ENCODE data around the gene CYS1.

The CYS1 gene

GRCh38 chr2:10071595-10071994, 8.6 kb downstream of the CYS1 start:
- DNase-seq, result no peak

DNA sequence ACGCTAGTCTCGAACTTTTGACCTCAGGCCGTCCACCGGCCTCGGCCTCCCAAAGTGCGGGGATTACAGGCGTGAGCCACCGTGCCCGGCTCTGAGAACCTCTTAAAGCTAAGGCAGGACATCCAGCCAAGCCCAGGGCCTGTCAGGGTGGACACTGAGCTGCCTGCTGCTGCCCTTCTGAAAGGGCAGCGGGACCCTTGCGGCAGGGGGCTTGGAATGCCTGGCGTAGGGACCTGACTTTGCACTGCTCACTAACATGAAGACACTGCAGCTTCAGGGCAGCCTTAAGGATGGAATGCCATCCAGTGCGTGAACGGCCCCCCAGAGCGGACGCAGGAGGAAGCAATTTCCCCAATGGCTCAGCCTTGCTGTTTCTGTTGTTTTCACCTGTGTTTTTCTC, 9.0 kb downstream of the CYS1 start:
- no peak for DNase-seq

DNA sequence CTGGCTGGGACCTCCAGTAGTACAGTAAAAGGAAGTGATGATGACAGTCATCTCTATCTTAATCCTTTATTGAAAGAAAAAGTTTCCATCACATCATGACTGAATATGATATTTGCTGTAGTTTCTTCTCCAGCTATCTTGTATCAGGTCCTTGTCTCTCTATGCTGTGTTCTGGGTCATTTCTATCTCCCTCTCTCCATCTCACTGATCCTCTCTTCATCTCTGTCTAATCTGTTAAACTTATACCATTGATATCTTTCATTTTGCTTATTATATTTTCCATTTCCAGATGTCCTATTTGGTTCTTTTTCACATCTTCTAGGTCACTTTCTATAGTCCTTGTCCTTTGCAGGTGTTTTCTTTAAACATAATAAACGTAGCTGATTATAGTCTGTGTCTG, 12.3 kb downstream of the CYS1 start:
- no peak for DNase-seq

DNA sequence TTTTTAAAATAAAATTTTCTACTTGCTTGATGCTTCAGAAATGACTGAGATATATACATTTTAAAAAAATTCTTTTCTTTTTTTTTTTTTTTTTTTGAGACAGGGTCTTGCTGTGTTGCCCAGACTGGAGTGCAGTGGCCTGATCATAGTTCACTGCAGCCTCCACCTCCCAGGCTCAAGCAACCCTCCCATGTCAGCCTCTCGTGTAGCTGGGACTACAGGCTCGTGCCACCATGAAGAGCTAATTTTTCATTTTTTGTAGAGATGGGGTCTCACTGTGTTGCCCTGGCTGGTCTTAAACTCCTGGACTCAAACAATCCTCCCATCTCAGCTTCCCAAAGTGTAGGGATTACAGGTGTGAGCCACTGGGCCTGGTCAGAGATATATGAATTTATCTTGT, 12.9 kb downstream of the CYS1 start:
- no peak for DNase-seq

DNA sequence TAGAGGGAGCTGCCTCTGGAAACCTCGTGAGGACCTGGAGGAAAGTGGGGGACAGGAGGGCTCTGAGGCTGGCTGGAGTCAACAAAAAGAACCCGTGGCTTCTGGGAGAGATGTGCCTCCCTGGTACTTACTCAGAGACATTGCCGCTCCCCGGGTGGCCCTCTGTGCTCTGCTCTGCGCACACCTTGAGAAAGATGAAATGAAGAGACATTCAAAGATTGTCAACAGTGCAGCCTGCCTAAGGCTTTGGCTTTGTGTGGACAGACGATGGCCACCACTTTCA, 14.5 kb downstream of the CYS1 start:
- DNase-seq, result no peak

DNA sequence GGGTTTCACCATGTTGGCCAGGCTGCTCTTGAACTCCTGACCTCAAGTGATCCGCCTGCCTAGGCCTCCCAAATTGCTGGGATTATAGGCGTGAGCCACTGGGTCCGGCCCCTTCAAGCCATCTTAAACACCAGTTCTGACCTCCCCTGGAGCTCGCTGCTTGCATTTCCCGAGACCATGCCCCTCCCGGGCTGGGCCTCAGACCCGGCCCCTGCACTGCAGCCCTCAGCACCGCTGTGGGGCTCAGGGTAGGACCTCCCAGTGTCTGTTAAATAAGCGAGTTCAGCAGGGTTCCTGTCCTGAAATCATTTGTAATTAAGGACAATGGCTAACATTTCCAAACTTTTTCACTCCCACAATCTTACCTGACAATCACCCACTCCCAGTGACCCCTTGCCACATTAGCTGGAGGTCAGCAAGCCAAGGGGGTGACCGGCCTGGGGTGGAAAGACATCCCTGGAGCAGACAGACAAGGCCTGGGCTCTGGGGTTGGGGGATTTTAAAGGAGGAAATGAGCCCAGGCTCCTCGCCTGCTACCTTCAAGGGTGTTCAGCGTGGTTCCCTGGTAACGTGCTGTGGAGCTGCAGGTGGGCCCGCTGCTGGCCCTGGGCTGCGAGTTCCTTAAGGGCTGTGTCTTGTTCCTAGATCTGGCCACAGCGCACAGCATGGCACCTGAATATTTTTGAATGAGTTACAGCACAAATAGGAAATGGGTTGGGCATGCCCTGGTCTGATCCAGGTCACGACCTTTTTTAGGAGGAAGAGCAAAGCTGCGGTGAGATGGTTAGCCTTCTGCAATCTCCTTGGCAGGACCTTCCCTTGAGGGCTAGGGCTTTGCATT, 15.1 kb downstream of the CYS1 start:
- DNase-seq, result no peak

- DNase-seq, result no peak
Measured at GRCh38 chr2:10063566-10063965, 16.6 kb downstream of the CYS1 start.

- no peak for DNase-seq
Measured at GRCh38 chr2:10062931-10063365, 17.3 kb downstream of the CYS1 start.

DNA sequence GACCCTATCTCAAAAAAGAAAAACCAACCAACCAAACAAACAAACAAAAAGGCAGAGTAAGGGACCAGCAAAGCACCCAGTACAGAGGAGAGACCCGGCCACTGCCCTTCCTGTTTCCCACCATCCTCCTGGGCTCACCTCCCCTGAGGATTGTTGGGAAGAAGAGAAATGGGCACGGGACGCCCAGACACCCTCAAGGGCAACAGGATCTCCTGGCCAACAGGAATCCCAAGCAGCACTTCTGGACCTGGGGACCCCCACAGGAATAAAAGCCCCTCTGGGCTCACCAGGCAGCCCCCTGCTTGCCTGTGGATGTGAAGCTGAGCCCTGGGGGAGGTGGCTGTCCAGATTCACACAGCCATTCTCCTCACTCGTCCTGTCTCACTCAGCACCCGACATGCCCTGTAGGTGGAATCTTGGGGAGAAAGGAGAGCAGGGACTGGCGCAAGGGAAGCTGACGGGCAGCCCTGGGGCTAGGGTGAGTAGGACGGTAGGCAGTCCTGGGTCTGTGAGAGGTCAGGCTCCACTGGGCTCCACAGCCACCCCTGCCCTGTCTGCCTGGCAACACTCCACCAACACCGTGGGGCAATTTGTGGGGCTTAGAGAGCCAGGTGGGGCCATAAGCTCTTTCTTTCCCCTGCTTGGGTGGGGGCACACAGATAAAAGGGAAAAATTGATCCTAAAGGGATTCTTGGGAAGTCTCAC, 18.8 kb downstream of the CYS1 start:
- DNase-seq, result no peak

GRCh38 chr2:10059552-10060335, 20.5 kb downstream of the CYS1 start:
- no peak for DNase-seq

GRCh38 chr2:10059016-10059351, 21.2 kb downstream of the CYS1 start:
- no peak for DNase-seq

DNA sequence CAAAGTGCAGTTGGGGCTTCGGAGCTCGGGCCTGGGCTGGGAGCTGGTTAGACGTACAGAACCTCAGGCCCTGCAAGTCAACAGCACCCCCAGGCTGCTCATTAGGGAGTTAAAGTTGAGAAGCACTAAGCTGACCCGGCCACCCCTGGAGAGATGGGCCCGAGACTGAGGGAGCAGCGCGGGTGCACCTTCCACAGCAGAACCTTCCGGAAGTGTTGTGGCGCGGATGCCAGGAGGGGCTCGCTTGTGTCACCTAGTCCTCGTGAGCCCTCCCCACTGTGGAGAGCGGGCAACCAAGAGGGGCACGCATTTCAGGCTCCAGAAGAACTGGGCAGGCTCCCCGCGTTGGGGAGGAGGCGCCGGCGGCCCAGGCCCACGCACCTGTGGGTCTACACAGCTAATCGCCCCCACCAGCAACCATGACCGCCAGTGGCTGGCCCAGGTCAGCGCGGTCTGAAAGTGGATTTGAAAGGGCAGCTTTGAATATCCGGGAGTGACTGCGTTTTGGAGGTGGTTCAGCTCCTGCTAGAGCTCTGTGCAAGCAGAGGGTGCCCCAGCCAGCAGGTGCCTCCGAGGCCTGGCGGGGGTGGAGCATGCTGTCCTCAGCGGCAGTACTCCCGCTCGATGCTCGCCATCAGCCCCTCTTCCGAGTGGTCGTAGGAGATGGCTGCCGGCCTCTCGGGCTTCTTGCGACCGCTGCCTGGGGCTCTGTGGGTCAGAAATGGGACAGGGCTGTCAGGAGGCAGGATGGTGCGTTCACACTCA, 21.8 kb downstream of the CYS1 start:
- DNase-seq, result no peak

GRCh38 chr2:10057231-10058107, 22.7 kb downstream of the CYS1 start:
- peak; percentile 18 for DNase-seq

GRCh38 chr2:10056439-10056838, 23.8 kb downstream of the CYS1 start:
- DNase-seq, result no peak

DNA sequence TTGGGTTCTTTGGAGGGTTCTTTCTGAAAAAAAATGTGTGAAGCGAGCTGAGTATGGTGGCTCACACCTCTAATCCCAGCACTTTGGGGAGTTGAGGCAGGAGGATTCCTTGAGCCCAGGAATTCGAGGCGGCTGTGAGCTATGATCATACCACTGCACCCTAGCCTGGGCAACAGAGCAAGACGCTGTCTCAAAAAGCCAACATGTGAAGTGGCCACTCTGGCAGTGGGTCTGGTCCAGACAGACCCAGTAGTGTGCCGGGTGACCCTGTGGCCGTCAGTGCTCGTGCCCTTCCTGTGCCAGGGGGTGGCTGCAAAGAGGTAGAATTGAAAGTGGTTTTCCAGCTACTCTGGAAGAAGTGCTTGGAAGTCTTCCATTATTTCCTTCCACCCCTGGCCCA, 25.2 kb downstream of the CYS1 start:
- no peak for DNase-seq

DNA sequence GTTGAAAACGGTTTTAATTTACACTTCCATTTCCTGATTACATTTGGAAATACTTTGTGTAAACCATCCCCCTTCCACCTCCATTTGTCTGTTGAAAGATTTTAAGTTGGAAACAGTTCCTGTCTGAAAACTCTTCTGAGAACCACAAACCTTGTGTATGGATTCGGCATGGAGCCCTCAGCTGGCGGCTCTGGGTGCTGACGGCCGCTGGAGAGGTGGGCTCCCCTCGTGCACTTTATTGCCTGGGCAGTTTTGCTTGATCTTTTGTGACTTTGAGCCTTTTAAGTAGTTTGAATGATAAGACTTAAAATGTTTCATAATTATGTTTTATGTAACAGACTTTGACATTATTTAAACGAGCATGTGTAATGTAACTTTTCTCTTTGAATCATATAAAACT, 25.8 kb downstream of the CYS1 start:
- no peak for DNase-seq

- no peak for DNase-seq
Measured at GRCh38 chr2:10053351-10053750, 26.9 kb downstream of the CYS1 start.

- no peak for DNase-seq
Measured at GRCh38 chr2:10052216-10052615, 28.0 kb downstream of the CYS1 start.

DNA sequence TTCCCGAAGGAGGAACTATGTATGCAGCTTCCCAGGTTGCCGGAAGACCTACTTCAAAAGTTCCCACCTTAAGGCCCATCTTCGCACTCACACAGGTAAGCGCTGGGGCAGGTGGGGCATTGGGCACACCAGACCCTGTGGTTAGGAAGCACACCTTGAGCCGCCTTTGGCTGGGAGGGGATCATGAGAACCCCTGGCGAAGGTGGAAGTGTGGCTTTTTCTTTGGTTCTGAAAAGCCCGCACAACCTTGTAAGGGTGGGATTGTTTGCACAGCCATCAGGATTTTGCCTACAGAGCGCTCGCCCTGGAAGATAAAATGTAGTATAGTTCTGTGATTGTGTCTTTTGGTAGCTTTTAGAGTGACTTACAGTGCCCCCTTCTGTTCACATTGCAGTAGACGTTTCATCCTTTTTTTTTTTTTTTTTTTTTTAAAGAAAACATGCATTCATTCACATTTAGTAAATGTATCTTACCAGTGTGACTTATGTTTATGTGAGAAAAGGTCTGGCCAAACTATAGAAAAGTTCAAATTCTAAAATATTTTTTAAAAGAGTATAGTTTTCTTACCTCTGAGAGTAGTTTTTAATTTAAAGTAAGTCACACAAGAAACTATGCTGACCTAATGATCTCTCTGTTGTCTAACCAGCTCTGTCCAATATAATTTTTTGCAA, 31.6 kb downstream of the CYS1 start:
- DNase-seq, result peak; percentile 23

DNA sequence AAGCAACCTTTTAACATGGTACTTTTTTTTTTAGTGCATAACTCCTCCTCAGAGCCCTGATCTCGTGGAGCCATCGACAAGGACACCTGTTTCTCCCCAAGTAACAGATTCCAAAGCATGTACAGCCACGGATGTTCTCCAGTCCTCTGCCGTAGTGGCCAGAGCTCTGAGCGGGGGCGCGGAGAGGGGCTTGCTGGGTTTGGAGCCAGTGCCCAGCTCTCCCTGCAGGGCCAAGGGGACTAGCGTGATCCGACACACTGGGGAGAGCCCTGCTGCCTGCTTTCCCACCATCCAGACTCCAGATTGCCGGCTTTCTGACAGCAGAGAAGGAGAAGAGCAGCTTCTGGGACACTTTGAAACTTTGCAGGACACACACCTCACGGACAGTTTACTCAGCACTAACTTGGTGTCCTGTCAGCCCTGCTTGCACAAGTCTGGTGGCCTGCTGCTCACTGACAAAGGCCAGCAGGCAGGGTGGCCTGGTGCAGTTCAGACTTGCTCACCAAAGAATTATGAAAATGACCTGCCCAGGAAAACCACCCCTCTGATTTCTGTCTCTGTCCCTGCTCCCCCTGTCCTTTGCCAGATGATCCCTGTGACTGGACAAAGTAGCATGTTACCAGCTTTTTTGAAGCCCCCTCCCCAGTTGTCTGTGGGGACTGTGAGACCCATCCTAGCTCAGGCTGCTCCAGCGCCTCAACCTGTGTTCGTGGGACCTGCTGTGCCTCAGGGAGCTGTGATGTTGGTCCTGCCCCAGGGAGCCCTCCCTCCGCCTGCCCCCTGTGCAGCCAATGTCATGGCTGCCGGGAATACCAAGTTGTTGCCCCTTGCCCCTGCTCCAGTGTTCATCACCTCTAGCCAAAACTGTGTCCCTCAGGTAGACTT, 32.4 kb downstream of the CYS1 start:
- DNase-seq, result no peak

- no peak for DNase-seq
Measured at GRCh38 chr2:10046931-10047330, 33.3 kb downstream of the CYS1 start.

Measured in NCI-H2171 (cell line).